SW480 (cell line): ENCODE measurements around the gene ACP1.
"Not testable (repeated sequence)": the region's sequence is repeated elsewhere in the genome, so short reads cannot be mapped to it uniquely, and the experiment has no call there.

Experiments
- DNase-seq: peaks from one replicate; pipeline ENCODE4 v3.0.0-alpha.2; 2016; ENCODE audit warnings: low spot score

The ACP1 gene

DNA sequence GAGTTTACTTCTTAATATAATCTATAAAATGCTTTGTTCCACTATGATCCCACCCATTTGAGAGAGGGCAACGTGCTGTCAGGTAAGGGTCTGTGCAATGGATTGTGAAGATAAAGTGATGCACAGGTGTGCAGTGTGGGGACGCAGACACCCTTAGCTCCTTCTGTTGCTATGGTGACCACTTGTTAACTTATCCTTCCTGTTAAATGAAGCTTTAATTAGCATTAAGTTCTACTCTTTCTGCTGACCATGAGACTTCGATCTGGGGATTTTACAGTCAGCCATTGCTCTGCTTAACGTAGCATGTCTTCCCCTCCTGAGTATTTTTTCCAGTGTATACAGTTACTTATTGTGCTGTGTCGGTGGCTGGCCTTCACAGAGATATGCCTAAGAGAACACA, 46.2 kb downstream of the ACP1 start:
- no peak for DNase-seq

DNA sequence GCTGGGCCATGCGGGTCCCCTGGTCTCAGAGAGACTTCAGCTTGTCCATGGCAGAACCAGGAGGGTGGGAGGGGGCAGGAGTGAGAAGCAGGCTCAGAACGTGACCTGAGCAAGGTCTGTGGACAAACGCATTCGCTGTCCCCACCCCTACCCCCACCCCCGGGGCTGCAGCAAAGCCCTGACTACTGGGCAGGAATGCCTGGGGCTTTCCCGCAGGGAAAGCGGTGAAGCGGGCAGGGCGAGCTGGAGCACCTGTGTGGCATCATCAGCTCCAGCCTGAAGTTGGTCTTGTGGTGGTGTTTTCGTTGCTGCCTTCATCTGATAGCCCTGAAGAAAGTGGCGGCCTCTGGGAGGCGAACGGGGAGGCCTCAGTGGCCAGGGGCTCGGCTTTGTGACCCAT, 49.2 kb downstream of the ACP1 start:
- DNase-seq: no peak

DNA sequence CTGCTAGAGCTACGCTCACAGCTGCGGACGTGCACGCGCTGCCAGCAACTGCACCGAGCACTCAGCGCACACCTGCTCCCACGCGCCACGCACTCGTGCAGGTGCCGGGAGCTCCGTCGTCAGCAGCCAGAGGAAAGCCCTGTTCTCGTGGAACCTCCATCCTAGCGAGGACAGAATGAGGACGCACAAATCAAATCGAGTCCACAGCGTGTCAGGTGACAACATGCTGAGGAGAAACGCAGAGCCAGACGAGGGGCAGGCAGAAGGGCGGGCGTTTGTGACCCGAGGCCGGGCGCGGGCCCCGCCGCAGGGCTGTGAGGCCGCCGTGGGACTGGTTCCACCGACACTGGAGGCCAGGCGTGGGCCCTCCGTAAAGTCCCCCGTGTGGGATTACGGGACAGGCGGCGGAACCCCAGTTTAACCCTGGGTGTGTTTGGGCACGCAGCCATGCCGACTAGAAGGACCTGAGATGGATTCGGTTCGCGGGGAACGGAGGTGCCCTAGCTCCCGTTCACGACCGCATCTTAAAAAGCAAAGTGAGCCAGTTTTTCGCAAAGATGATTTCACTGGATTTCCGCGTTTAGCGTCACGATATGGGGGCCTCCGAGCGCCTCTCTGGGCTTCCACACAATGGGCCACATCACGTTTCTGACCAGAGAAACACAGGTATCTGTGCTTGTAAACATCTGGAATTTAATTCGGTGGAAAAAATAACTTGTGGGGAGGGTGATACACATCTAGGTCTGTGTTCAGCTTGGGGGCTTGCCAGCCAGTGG, 50.0 kb downstream of the ACP1 start:
- no peak for DNase-seq

- DNase-seq: not testable (repeated sequence)
These were observed 51.2 kb downstream of the ACP1 start for GRCh38 chr2:315925-316324.

GRCh38 chr2:316381-316780, 51.6 kb downstream of the ACP1 start:
- no peak for DNase-seq

DNA sequence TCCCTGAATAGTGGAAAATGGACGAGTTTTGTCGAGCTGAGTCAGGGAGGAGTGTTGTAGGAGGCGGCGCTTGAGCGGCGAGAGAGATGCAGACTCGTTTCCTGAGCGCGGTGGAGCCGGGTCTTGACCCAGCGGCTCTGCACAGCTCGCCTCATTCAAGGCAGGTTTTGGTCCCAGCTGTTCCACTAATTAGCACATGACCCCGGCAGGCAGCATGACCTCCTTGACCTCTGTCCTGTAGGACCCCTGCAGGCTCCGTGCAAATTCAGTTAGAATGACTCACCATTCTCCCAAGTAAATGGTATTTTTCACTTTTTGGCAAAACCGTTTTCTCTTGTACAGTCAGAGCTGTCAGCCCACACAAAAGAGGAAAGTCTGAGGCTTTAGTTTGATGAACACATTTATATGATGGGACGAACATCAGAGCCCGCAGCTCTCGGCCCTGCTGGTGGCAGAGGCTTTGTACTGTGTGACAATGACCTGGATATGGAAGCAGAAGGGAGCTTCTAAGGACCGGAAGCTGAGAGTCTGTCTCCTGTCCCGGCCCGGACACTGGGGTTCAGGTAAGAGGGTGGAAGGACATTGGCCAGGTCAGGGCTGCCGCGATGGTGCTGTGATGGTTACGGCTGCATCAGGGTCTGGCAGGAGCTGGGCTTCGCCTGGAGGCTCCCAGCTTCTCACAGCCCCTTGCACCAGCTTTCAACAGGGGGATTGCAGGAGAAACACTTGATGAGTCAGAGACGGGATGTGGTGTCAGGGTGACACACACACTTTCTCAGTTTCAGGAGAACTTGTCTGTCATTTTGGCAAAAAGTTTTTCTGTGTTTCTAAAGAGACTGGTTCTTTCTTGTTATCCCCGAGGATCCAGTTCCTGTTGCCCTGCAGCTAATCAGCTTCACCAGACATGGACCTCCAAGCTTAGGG, 53.0 kb downstream of the ACP1 start:
- DNase-seq: peak; percentile 38

- no peak for DNase-seq
These were observed 54.4 kb downstream of the ACP1 start for GRCh38 chr2:319059-319600.

- DNase-seq: no peak
These were observed 55.8 kb downstream of the ACP1 start for GRCh38 chr2:320561-320960.

- no peak for DNase-seq
These were observed 57.6 kb downstream of the ACP1 start for GRCh38 chr2:322326-322725.

DNA sequence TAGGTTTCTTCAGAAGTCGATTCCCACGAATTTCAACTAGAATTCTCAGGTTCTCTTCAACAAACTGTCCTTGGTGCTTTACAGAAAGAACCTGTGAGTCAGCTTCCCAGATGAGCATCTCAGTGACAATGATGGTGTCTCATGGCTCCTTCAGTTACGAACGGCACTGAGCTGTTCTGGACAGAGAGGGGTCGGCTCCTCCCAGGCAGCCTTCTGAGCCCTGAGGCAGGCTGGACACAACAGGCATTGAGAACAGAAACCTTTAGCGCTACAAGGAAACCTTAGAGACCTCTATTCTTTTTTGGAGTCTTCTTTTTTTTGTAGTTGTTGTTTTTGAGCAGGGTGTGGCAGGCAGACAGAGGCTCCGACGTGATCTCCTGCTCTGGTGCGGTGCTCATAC, 58.3 kb downstream of the ACP1 start:
- no peak for DNase-seq
